Adrenal gland (tissue), 5 donors: Measurements from ENCODE around the gene AASDH.

Experiments used
- CTCF ChIP-seq, 6 experiments: fragments of 450-650 bp in 4 of 6; fragments of 200-600 bp in 2 of 6; sonication (generic) in 1 of 6; IDR thresholded peaks; 1 replicate in 5 of 6; 2 replicates in 1 of 6; pipeline versions ENCODE4 v1.5.1 to v1.8.0; 2016 to 2021; ENCODE audit warnings: antibody characterized with exemption in 6 of 6, mild to moderate bottlenecking in 2 of 6, moderate library complexity in 1 of 6
- POLR2A ChIP-seq, 2 donors: fragments of 450-650 bp; IDR thresholded peaks; one replicate each; pipeline ENCODE4 v1.6.1; 2017; ENCODE audit warnings: antibody characterized with exemption in 2 of 2, mild to moderate bottlenecking in 2 of 2, moderate library complexity in 1 of 2
- donor health status: DM: no; HTN: no; CAD: no.

GRCh38 chr4:56308384-56308783 is 78.9 kb downstream of the AASDH start:
- TF ChIP-seq POLR2A (IDR thresholded peaks at IDR 0.05) (no peak), CTCF (IDR thresholded peaks at IDR 0.05) (no peak)
